ENCODE data around the gene SS18L1. TPM values are rescaled to one million over a fixed set of nuclear protein-coding genes. Genes with fewer than 3 reads are reported as not detected.

SS18L1 gene
- total RNA-seq, 1 experiment from 2014 or later = 29.0 TPM

GRCh38 chr20:62156592-62157386, 13.2 kb downstream of the SS18L1 start:
- no TSS peak for BruUV-seq (replicated peaks)
- H3K27me3 ChIP-seq (ENCODE audit: insufficient read depth, low read depth) = no peaks in the 10 kb centered on the region
- POLR2A ChIA-PET (ENCODE audit: unreplicated experiment) = interaction anchor here (0.7 kb wide), 1 partner anchor 1738 kb away, joined by 3 read pairs; no protein-coding TSS in a partner anchor
- no peak overlapping the region for H2AFZ ChIP-seq
- no peaks in the 10 kb centered on the region for H3K9me3 ChIP-seq (ENCODE audit: insufficient read depth, low read depth)
- H3K4me2 ChIP-seq = no peak overlapping the region
- peaks cover 43% of the 10 kb centered on the region for H3K4me1 ChIP-seq (replicated peaks; ENCODE audit: insufficient read depth)
- H3K4me3 ChIP-seq = no peak overlapping the region
- CTCF ChIA-PET = interaction anchor here (0.5 kb wide), 1 partner anchor 137 kb away, joined by 3 read pairs; no protein-coding TSS in a partner anchor
- intact Hi-C loops (cut with micrococcal nuclease; ENCODE audit: unreplicated experiment) = no loop called here
- peaks cover 58% of the 10 kb centered on the region for H4K20me1 ChIP-seq (ENCODE audit: insufficient read depth)
- H3K36me3 ChIP-seq (ENCODE audit: low read depth) = peaks cover 13% of the 10 kb centered on the region; the same call in 1 of the 2 replicates
- DNase-seq = peak in 1 of 2 experiments; percentile 35
- H3K27ac ChIP-seq = no peak overlapping the region
- H3K9me2 ChIP-seq (ENCODE audit: insufficient read depth) = no peaks in the 10 kb centered on the region
- peaks cover 69% of the 10 kb centered on the region for H3K79me2 ChIP-seq (ENCODE audit: low read depth)
- no peak for TF ChIP-seq EZH2 (IDR thresholded peaks at IDR 0.05; ENCODE audit: low read depth)
- TF ChIP-seq, protein P1, sequence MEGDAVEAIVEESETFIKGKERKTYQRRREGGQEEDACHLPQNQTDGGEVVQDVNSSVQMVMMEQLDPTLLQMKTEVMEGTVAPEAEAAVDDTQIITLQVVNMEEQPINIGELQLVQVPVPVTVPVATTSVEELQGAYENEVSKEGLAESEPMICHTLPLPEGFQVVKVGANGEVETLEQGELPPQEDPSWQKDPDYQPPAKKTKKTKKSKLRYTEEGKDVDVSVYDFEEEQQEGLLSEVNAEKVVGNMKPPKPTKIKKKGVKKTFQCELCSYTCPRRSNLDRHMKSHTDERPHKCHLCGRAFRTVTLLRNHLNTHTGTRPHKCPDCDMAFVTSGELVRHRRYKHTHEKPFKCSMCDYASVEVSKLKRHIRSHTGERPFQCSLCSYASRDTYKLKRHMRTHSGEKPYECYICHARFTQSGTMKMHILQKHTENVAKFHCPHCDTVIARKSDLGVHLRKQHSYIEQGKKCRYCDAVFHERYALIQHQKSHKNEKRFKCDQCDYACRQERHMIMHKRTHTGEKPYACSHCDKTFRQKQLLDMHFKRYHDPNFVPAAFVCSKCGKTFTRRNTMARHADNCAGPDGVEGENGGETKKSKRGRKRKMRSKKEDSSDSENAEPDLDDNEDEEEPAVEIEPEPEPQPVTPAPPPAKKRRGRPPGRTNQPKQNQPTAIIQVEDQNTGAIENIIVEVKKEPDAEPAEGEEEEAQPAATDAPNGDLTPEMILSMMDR (conservative IDR thresholded peaks at IDR 0.05) = peak; percentile 68
- peaks cover 35% of the 10 kb centered on the region for H3F3A ChIP-seq (ENCODE audit: insufficient read depth, low read depth)

DNA sequence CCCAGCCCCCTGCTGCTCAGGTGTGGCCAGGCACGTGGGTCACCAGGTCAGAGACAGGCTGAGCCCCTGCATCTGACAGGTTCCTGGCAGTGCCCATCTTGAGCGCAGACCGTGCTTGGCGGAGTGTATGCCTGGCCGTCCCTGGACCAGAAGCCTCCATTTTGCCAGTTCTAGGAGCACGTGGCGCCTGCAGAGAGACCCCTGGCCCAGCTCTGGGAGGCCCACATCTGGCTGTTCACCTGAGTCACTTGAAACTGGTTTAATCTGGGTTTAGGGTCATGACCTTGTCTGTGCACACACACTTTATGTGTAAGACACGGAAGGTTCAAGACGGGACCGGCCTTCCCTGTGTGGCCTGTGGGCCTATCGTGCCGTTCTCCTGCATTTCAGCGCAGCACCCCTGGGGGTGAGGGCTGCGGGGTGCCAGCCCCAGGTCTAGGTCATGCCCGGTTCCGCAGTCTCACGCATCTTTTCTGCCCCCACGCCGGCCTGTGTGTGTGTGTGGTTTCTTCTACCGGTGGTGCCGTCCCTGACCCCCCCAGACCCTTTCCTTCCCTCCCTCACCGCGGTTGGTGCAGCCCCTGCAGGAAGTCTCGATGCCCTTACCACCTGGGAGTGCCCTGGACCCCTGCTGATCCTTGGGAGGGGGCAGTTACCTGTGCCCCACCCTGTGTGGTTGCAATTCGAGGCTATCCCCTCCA, 14.0 kb downstream of the SS18L1 start:
- TF ChIP-seq EZH2 (IDR thresholded peaks at IDR 0.05; ENCODE audit: low read depth) = no peak
- TF ChIP-seq, protein P1 (conservative IDR thresholded peaks at IDR 0.05) = no peak
- Histone ChIP-seq H3K4me3 (no peak overlapping the region), H3K79me2 (ENCODE audit: low read depth) (peaks cover 62% of the 10 kb centered on the region), H3K4me2 (no peak overlapping the region), H3K9me2 (ENCODE audit: insufficient read depth) (no peaks in the 10 kb centered on the region), H2AFZ (no peak overlapping the region), H3K27me3 (ENCODE audit: insufficient read depth, low read depth) (no peaks in the 10 kb centered on the region), H3K4me1 (replicated peaks; ENCODE audit: insufficient read depth) (peaks cover 43% of the 10 kb centered on the region), H4K20me1 (ENCODE audit: insufficient read depth) (peaks cover 59% of the 10 kb centered on the region), H3K9me3 (ENCODE audit: insufficient read depth, low read depth) (no peaks in the 10 kb centered on the region), H3K27ac (no peak overlapping the region), H3K36me3 (ENCODE audit: low read depth) (peaks cover 17% of the 10 kb centered on the region; the same call in 1 of the 2 replicates), H3F3A (ENCODE audit: insufficient read depth, low read depth) (peaks cover 35% of the 10 kb centered on the region)
- POLR2A ChIA-PET (ENCODE audit: unreplicated experiment) = no interaction called here
- intact Hi-C loops (cut with micrococcal nuclease; ENCODE audit: unreplicated experiment) = no loop called here
- BruUV-seq (replicated peaks) = no TSS peak
- no peak for DNase-seq
- CTCF ChIA-PET = no interaction called here

DNA sequence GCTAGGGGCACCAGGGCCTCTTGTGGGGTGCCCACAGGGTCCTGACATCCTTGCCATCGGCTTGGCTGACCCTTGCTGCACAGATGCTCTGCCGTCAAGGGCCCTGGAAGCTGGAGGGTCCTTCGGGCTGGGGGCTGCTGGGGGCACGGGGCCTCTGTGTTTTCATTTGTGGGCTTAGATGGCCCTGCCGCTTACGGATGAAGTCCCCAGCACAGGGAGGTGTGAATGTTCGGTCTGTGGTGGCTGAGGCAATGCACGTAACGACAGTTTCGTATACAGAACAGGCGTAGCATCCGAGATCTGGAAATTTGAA, 14.5 kb downstream of the SS18L1 start:
- DNase-seq = no peak
- H3K4me2 ChIP-seq = no peak overlapping the region
- H3K9me2 ChIP-seq (ENCODE audit: insufficient read depth) = no peaks in the 10 kb centered on the region
- TF ChIP-seq EZH2 (IDR thresholded peaks at IDR 0.05; ENCODE audit: low read depth) = no peak
- TF ChIP-seq, protein P1 (conservative IDR thresholded peaks at IDR 0.05) = no peak
- H3K27me3 ChIP-seq (ENCODE audit: insufficient read depth, low read depth) = no peaks in the 10 kb centered on the region
- BruUV-seq (replicated peaks) = no TSS peak
- no peak overlapping the region for H2AFZ ChIP-seq
- H3K36me3 ChIP-seq (ENCODE audit: low read depth) = peaks cover 13% of the 10 kb centered on the region; the same call in 1 of the 2 replicates
- peaks cover 35% of the 10 kb centered on the region for H3F3A ChIP-seq (ENCODE audit: insufficient read depth, low read depth)
- CTCF ChIA-PET = no interaction called here
- H3K4me3 ChIP-seq = no peak overlapping the region
- H4K20me1 ChIP-seq (ENCODE audit: insufficient read depth) = peaks cover 63% of the 10 kb centered on the region
- peaks cover 57% of the 10 kb centered on the region for H3K79me2 ChIP-seq (ENCODE audit: low read depth)
- peaks cover 43% of the 10 kb centered on the region for H3K4me1 ChIP-seq (replicated peaks; ENCODE audit: insufficient read depth)
- POLR2A ChIA-PET (ENCODE audit: unreplicated experiment) = no interaction called here
- intact Hi-C loops (cut with micrococcal nuclease; ENCODE audit: unreplicated experiment) = no loop called here
- no peak overlapping the region for H3K27ac ChIP-seq
- no peaks in the 10 kb centered on the region for H3K9me3 ChIP-seq (ENCODE audit: insufficient read depth, low read depth)
